Measurements from ENCODE around the gene MAP3K13.

Gene MAP3K13

GRCh38 chr3:185421577-185422232 is 58.8 kb downstream of the MAP3K13 start:
- DNase-seq (ENCODE audit: extremely low spot score): no peak
- ChIA-PET POLR2A (no interaction called here), CTCF (no interaction called here)
- TF ChIP-seq SP1 (IDR thresholded peaks at IDR 0.05) (no peak), BHLHE40 (IDR thresholded peaks at IDR 0.05; ENCODE audit: borderline replicate concordance) (no peak), FOXA1 (IDR thresholded peaks at IDR 0.05) (no peak), ARNT (IDR thresholded peaks at IDR 0.05) (no peak), FOXM1 (IDR thresholded peaks at IDR 0.05; ENCODE audit: borderline replicate concordance) (no peak), NFRKB (IDR thresholded peaks at IDR 0.05) (no peak), SUZ12 (IDR thresholded peaks at IDR 0.05) (no peak), L3MBTL2 (conservative IDR thresholded peaks at IDR 0.05) (no peak)

DNA sequence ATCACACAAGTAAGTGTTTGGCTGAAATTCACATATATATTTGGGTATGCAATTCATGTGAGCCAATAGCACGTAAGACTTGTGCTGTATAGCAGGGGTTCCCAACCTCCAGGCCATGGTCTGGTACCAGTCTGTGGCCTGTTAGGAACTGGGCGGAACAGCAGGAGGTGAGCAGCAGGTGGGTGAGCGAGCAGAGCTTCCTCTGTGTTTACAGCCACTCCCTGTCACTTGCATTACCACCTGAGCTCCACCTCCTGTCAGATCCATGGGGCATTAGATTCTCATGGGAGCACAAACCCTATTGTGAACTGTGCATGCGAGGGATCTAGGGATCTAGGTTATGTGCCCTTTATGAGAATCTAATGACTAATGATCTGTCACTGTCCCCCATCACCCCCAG is 59.7 kb downstream of the MAP3K13 start:
- TF ChIP-seq TARDBP (IDR thresholded peaks at IDR 0.05): no peak
- no peak for DNase-seq (ENCODE audit: extremely low spot score)
- ChIA-PET CTCF (no interaction called here), POLR2A (no interaction called here)

- ChIA-PET CTCF (no interaction called here), POLR2A (no interaction called here)
- TF ChIP-seq FOXK2 (IDR thresholded peaks at IDR 0.05): no peak
- no peak for TF ChIP-seq ELF4 (IDR thresholded peaks at IDR 0.05)
- no peak for TF ChIP-seq NFRKB (IDR thresholded peaks at IDR 0.05)
- TF ChIP-seq BHLHE40 (IDR thresholded peaks at IDR 0.05; ENCODE audit: borderline replicate concordance): no peak
- TF ChIP-seq, protein P1, sequence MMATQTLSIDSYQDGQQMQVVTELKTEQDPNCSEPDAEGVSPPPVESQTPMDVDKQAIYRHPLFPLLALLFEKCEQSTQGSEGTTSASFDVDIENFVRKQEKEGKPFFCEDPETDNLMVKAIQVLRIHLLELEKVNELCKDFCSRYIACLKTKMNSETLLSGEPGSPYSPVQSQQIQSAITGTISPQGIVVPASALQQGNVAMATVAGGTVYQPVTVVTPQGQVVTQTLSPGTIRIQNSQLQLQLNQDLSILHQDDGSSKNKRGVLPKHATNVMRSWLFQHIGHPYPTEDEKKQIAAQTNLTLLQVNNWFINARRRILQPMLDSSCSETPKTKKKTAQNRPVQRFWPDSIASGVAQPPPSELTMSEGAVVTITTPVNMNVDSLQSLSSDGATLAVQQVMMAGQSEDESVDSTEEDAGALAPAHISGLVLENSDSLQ (IDR thresholded peaks at IDR 0.05): no peak
- no peak for TF ChIP-seq LEF1 (IDR thresholded peaks at IDR 0.05; ENCODE audit: borderline replicate concordance)
- TF ChIP-seq TARDBP (IDR thresholded peaks at IDR 0.05): no peak
- TF ChIP-seq FOXM1 (IDR thresholded peaks at IDR 0.05; ENCODE audit: borderline replicate concordance): no peak
- no peak for TF ChIP-seq L3MBTL2 (conservative IDR thresholded peaks at IDR 0.05)
- TF ChIP-seq HDGF (IDR thresholded peaks at IDR 0.05; ENCODE audit: borderline replicate concordance): no peak
- TF ChIP-seq ZNF384 (IDR thresholded peaks at IDR 0.05): no peak
- TF ChIP-seq ARNT (IDR thresholded peaks at IDR 0.05): no peak
- no peak for TF ChIP-seq FOXA1 (IDR thresholded peaks at IDR 0.05)
- TF ChIP-seq CTBP1 (IDR thresholded peaks at IDR 0.05; ENCODE audit: borderline replicate concordance): no peak
- TF ChIP-seq SUZ12 (IDR thresholded peaks at IDR 0.05): no peak
- TF ChIP-seq SP1 (IDR thresholded peaks at IDR 0.05): no peak
- DNase-seq (ENCODE audit: extremely low spot score): no peak
These were observed 60.2 kb downstream of the MAP3K13 start for GRCh38 chr3:185423178-185423577.

DNA sequence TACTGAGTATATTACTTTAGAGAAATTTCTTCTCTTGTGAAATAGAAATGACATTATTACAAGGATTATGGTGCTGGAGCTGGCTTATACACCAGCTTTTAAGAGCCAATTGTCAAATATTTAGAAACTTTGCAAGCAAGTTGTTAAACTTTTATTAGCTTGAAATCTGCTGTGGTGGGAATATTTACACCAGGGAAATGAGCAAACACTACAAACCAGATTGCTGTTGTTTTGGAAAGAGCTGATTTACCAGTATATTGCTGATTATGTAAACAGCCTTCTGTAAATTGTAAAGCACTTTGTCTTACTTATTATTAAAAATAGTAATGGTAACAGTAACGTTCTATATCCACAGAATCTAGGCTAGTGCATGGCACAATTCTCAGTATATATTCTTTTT is 61.5 kb downstream of the MAP3K13 start:
- CTCF ChIA-PET: no interaction called here
- POLR2A ChIA-PET: no interaction called here
- no peak for TF ChIP-seq LEF1 (IDR thresholded peaks at IDR 0.05; ENCODE audit: borderline replicate concordance)
- no peak for TF ChIP-seq ELF4 (IDR thresholded peaks at IDR 0.05)
- TF ChIP-seq FOXK2 (IDR thresholded peaks at IDR 0.05): no peak
- no peak for TF ChIP-seq L3MBTL2 (conservative IDR thresholded peaks at IDR 0.05)
- no peak for TF ChIP-seq FOXA1 (IDR thresholded peaks at IDR 0.05)
- no peak for TF ChIP-seq NFRKB (IDR thresholded peaks at IDR 0.05)
- TF ChIP-seq HDGF (IDR thresholded peaks at IDR 0.05; ENCODE audit: borderline replicate concordance): no peak
- TF ChIP-seq CTBP1 (IDR thresholded peaks at IDR 0.05; ENCODE audit: borderline replicate concordance): no peak
- no peak for TF ChIP-seq TARDBP (IDR thresholded peaks at IDR 0.05)
- no peak for TF ChIP-seq SUZ12 (IDR thresholded peaks at IDR 0.05)
- TF ChIP-seq FOXM1 (IDR thresholded peaks at IDR 0.05; ENCODE audit: borderline replicate concordance): no peak
- no peak for TF ChIP-seq ARNT (IDR thresholded peaks at IDR 0.05)
- TF ChIP-seq ZNF384 (IDR thresholded peaks at IDR 0.05): no peak
- TF ChIP-seq SP1 (IDR thresholded peaks at IDR 0.05): no peak
- TF ChIP-seq BHLHE40 (IDR thresholded peaks at IDR 0.05; ENCODE audit: borderline replicate concordance): no peak
- TF ChIP-seq, protein P1 (IDR thresholded peaks at IDR 0.05): no peak
- no peak for DNase-seq (ENCODE audit: extremely low spot score)

DNA sequence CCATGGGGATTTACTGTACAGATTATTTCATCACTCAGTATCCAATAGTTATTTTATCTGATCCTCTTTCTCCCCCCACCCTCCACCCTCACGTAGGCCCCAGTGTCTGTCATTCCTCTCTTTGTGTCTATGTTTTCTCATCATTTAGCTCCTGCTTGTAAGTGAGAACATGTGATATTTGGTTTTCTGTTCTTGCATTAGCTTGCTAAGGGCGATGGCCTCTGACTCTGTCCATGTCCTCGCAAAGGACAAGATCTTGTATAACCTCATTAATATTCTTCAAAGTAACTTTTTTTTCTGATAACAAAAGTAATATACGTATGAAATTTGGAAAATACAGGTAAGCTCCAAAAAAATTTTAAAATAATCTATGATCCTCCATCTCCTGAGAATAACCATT is 67.4 kb downstream of the MAP3K13 start:
- ChIA-PET CTCF (no interaction called here), POLR2A (no interaction called here)

More for the DNA sequence above, 67.4 kb downstream of the MAP3K13 start:
- no peak for DNase-seq (ENCODE audit: extremely low spot score)
- TF ChIP-seq BHLHE40 (IDR thresholded peaks at IDR 0.05; ENCODE audit: borderline replicate concordance) (no peak), HDGF (IDR thresholded peaks at IDR 0.05; ENCODE audit: borderline replicate concordance) (no peak), L3MBTL2 (conservative IDR thresholded peaks at IDR 0.05) (no peak), FOXK2 (IDR thresholded peaks at IDR 0.05) (no peak), SUZ12 (IDR thresholded peaks at IDR 0.05) (no peak), FOXM1 (IDR thresholded peaks at IDR 0.05; ENCODE audit: borderline replicate concordance) (no peak), LEF1 (IDR thresholded peaks at IDR 0.05; ENCODE audit: borderline replicate concordance) (no peak), ARNT (IDR thresholded peaks at IDR 0.05) (no peak), CTBP1 (IDR thresholded peaks at IDR 0.05; ENCODE audit: borderline replicate concordance) (no peak), ELF4 (IDR thresholded peaks at IDR 0.05) (no peak), ZNF384 (IDR thresholded peaks at IDR 0.05) (no peak), FOXA1 (IDR thresholded peaks at IDR 0.05) (no peak), NFRKB (IDR thresholded peaks at IDR 0.05) (no peak), SP1 (IDR thresholded peaks at IDR 0.05) (no peak), TARDBP (IDR thresholded peaks at IDR 0.05) (no peak)
- TF ChIP-seq, protein P1 (IDR thresholded peaks at IDR 0.05): no peak

All from HEK293T (cell line).